C4-2B (cell line): Measurements from ENCODE around the gene OOSP4A.
"Not testable (repeated sequence)": the region's sequence is repeated elsewhere in the genome, so short reads cannot be mapped to it uniquely, and the experiment has no call there.

Source experiments
- H3K27ac ChIP-seq: fragments of 450-650 bp; 2 replicates; pipeline ENCODE4 v1.5.1; 2017
- ZFX ChIP-seq: fragments of 450-650 bp; IDR thresholded peaks from 2 replicates; pipeline ENCODE4 v1.6.1; 2017
- TF ChIP-seq, protein P1 (sequence below): fragments of 450-650 bp; conservative IDR thresholded peaks from 2 replicates; pipeline ENCODE4 v1.5.1; 2017; ENCODE audit warnings: mild to moderate bottlenecking

OOSP4A gene

DNA sequence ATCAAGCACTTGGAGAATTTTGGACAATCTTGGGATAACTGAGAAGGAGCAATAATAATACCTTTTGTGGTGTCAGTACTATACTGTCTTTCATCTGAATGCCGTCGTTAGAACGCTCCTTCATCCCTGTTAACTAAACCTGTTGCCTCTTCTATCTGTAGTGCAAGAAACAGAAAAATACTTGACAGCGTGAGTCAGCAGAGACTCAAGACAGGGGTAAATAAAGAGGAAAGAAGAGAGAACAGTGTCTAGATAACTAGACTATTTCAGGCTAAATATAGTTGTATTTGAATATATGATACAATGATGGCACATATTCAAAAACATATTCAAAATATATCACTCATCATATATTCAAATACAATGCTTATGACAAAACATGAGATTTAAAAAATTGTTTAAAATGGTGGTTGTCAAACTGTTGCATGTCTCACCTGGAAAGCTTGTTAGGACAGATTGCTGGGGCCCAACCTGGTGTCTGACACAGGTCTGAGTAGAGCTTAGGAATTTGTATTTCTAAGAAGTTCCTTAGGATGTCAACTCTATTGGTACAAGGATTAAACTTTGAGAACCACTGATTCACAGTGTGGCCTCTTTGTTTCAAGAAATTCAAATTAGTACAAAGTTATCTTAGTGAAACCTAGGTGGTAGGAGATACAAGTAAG lies 17.4 kb downstream of the OOSP4A start:
- H3K27ac ChIP-seq: no peak overlapping the region
- TF ChIP-seq ZFX: no peak
- TF ChIP-seq, protein P1, sequence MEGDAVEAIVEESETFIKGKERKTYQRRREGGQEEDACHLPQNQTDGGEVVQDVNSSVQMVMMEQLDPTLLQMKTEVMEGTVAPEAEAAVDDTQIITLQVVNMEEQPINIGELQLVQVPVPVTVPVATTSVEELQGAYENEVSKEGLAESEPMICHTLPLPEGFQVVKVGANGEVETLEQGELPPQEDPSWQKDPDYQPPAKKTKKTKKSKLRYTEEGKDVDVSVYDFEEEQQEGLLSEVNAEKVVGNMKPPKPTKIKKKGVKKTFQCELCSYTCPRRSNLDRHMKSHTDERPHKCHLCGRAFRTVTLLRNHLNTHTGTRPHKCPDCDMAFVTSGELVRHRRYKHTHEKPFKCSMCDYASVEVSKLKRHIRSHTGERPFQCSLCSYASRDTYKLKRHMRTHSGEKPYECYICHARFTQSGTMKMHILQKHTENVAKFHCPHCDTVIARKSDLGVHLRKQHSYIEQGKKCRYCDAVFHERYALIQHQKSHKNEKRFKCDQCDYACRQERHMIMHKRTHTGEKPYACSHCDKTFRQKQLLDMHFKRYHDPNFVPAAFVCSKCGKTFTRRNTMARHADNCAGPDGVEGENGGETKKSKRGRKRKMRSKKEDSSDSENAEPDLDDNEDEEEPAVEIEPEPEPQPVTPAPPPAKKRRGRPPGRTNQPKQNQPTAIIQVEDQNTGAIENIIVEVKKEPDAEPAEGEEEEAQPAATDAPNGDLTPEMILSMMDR: no peak

DNA sequence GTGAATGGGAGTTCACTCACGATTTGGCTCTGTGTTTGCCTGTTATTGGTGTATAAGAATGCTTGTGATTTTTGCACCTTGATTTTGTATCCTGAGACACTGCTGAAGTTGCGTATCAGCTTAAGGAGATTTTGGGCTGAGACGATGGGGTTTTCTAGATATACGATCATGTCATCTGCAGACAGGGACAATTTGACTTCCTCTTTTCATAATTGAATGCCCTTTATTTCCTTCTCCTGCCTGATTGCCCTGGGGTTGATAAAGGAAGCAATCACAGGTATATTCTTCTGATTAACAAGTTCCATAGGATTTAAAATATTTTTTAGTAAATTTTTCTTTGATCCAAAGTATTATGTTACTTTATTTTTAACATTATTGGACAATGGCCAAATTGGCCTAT lies 18.2 kb downstream of the OOSP4A start:
- not testable (repeated sequence) for H3K27ac ChIP-seq

DNA sequence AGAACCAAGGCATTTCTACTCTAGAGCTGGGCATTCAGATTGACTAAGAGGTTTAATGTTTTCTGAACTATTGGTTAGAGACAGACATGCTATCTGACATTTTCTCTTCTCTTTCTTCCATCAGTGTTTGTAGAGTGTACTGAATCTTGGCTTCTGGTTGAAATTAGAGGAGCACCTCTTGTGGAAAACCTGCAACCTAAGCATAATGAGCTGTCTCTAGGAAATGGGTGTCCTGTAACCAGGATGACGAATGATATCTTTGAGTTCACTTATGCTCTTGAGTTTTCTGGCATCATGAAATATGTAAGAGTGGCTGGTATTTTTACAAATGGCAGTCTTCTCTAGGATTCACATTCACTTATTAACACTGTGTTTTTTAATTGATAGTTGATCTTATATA lies 19.4 kb downstream of the OOSP4A start:
- no peak overlapping the region for H3K27ac ChIP-seq
- TF ChIP-seq, protein P1: no peak
- no peak for TF ChIP-seq ZFX

GRCh38 chr11:59984368-59984767 lies 20.5 kb downstream of the OOSP4A start:
- no peak overlapping the region for H3K27ac ChIP-seq
- TF ChIP-seq, protein P1: no peak
- TF ChIP-seq ZFX: no peak

DNA sequence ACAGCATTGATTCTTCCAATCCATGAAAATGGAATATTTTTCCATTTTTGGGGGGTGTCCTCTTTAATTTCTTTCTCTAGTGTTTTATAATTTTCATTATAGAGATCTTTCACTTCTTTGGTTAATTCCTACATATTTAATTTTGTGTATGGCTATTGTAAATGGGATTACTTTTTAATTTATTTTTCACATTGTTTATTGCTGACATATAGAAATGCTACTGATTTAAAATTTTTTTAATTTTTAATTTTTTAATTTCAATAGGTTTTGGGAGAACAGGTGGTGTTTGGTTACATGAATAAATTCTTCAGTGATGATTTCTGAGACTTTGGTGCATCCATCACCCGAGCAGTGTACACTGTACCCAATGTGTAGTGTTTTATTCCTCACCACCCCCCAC lies 26.6 kb downstream of the OOSP4A start:
- H3K27ac ChIP-seq: no peak overlapping the region
- TF ChIP-seq, protein P1: no peak
- no peak for TF ChIP-seq ZFX

DNA sequence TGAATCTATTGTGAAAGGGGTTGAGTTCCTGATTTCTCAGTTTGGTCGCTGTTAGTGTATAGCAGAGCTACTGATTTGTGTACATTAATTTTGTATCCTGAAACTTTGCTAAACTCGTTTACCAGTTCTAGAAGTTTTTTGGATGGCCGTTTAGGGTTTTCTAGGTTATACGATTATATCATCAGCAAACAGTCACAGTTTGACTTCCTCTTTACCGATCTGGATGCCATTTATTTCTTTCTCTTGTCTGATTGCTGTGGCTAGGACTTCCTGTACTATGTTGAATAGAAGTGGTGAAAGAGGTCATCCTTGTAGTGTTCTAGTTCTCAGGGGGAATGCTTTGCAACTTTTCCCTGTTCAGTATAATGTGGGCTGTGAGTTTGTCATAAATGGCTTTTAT lies 28.6 kb downstream of the OOSP4A start:
- H3K27ac ChIP-seq: no peak overlapping the region
- no peak for TF ChIP-seq ZFX
- TF ChIP-seq, protein P1: no peak

DNA sequence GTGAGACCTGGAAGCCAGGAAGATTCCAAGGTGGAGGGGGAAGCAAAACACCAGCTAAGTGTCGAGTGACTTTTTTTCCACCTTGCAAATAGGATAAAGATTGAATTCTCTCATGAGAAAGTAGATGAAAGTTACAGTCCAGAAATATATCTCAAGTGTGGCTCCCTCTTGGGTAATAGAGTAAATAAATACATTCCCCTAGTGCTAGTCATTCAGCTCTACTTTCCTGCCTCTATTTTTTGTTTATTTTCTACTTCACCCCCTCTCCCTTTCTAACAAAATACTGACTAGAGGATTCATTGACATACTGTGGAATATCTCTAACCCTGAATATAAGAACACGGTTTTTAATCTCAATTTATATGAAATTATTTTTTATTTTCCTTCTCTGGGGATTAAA lies 34.0 kb downstream of the OOSP4A start:
- no peak for TF ChIP-seq ZFX
- H3K27ac ChIP-seq: no peak overlapping the region

DNA sequence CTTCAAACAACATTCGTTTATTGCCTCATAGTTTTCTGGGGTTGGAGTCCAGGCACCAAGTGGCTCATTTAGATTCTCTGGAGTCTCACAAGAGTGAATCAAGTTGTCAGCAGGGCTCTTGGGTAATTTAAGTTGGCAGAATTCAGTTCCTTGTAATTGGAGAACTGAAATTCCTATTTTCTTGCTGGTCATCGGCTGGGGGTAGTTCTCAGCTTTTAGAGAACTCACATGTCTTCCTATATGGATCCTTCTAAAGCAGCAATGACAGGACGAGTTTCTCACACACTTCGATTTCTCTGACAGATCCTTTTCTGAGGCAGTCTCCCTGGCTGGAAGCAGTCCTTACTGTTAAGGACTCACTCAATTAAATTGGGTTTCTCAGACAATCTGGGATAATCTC lies 35.9 kb downstream of the OOSP4A start:
- TF ChIP-seq, protein P1: no peak
- TF ChIP-seq ZFX: no peak
- no peak overlapping the region for H3K27ac ChIP-seq

DNA sequence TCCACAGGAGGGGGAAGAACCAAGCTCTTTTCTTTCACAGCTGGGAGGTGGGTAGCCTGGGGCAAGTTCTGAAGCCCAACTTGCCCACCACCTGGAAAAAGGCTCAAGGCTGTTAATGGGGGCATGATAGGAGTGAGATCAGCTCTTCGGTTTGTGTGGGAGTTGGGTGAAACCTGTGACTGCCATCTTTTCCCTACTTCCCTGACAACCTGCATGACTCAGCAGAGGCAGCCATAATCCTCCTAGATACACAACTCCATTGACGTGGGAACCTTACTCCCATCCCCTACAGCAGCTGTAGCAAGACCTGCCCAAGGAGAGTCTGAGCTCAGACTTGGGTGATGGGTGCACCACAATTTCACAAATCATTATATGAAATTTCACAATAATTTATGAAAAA lies 39.9 kb downstream of the OOSP4A start:
- H3K27ac ChIP-seq: no peak overlapping the region
- TF ChIP-seq, protein P1: no peak
- no peak for TF ChIP-seq ZFX
